PC-3 (cell line): Measurements from ENCODE around the gene ORC4. TPM values are rescaled to one million over a fixed set of nuclear protein-coding genes. Genes with fewer than 3 reads are reported as not detected.

ENCODE experiments used
- ATAC-seq: fragments of 200-7000 bp; cut with Tn5 transposase; 2 replicates; pipeline ENCODE4 v1.9.1; 2020; ENCODE audit warnings: mild to moderate bottlenecking, moderate library complexity
- BruUV-seq: library from RNA; stranded (reverse); fragments of 400-500 nt; replicated peaks from 2 replicates; lab custom pipeline; 2021; lab: Mats Ljungman, UMichigan
- CTCF ChIA-PET: fragments of 300-600 bp; sonication (Branson Sonifier 250); formaldehyde crosslinking; loops from one replicate; lab custom pipeline; 2022; ENCODE audit warnings: antibody characterized with exemption; lab: Charles Lee
- POLR2A ChIA-PET: fragments of 300-600 bp; sonication (Branson Sonifier 250); formaldehyde crosslinking; loops from one replicate; lab custom pipeline; 2022; ENCODE audit warnings: antibody characterized with exemption; ENCODE audit not compliant: unreplicated experiment; lab: Charles Lee
- DNase-seq: peaks from one replicate; pipeline ENCODE4 v3.0.0-alpha.2; 2015
- H2AFZ ChIP-seq: fragments of 300-600 bp; sonication (generic); 2 replicates; pipeline ENCODE4 v1.6.0; 2016; ENCODE audit warnings: antibody characterized with exemption, low read length
- H3F3A ChIP-seq: fragments of 300-600 bp; sonication (generic); one replicate; pipeline ENCODE4 v1.6.0; 2017; ENCODE audit warnings: antibody characterized with exemption, low read length, control low read depth, mild to moderate bottlenecking; ENCODE audit not compliant: unreplicated experiment
- H3K27ac ChIP-seq: fragments of 300-600 bp; sonication (generic); 2 replicates; pipeline ENCODE4 v1.5.1; 2016; ENCODE audit warnings: mild to moderate bottlenecking, low read length
- H3K27me3 ChIP-seq: fragments of 300-600 bp; sonication (generic); 2 replicates; pipeline ENCODE4 v1.6.1; 2016; ENCODE audit warnings: low read length, mixed read lengths
- H3K36me3 ChIP-seq: fragments of 300-600 bp; sonication (generic); 2 replicates; pipeline ENCODE4 v1.6.1; 2016; ENCODE audit warnings: low read depth, mixed run types, low read length, mixed read lengths
- H3K4me1 ChIP-seq: fragments of 300-600 bp; sonication (generic); 2 replicates; pipeline ENCODE4 v1.5.1; 2016; ENCODE audit warnings: low read length; ENCODE audit not compliant: insufficient read depth
- H3K4me2 ChIP-seq: fragments of 300-600 bp; sonication (generic); 2 replicates; pipeline ENCODE4 v1.6.0; 2016; ENCODE audit warnings: low read length
- H3K4me3 ChIP-seq: fragments of 300-600 bp; sonication (generic); 2 replicates; pipeline ENCODE4 v1.5.1; 2016; ENCODE audit warnings: mild to moderate bottlenecking, low read length, mixed read lengths
- H3K79me2 ChIP-seq: fragments of 300-600 bp; sonication (generic); 2 replicates; pipeline ENCODE4 v1.6.1; 2017; ENCODE audit warnings: low read length, mixed read lengths
- H3K9ac ChIP-seq: fragments of 300-600 bp; sonication (generic); 2 replicates; pipeline ENCODE4 v1.6.0; 2016; ENCODE audit warnings: mild to moderate bottlenecking, low read length
- H3K9me2 ChIP-seq: fragments of 300-600 bp; sonication (generic); replicated peaks from 2 replicates; pipeline ENCODE4 v1.6.1; 2016; ENCODE audit warnings: mixed run types, low read length, mixed read lengths
- H3K9me3 ChIP-seq: fragments of 300-600 bp; sonication (generic); 2 replicates; pipeline ENCODE4 v1.6.1; 2016; ENCODE audit warnings: low read length, mixed read lengths
- H4K20me1 ChIP-seq: fragments of 300-600 bp; sonication (generic); 2 replicates; pipeline ENCODE4 v1.6.1; 2016; ENCODE audit warnings: low read length, mixed read lengths
- CTCF ChIP-seq: fragments of 300-600 bp; sonication (generic); conservative IDR thresholded peaks from 2 replicates; pipeline ENCODE4 v1.5.1; 2017; ENCODE audit warnings: antibody characterized with exemption, low read depth, mild to moderate bottlenecking, low read length
- EZH2 ChIP-seq: fragments of 300-600 bp; sonication (generic); IDR thresholded peaks from one replicate; pipeline ENCODE4 v1.6.1; 2017; ENCODE audit warnings: antibody characterized with exemption, mild to moderate bottlenecking, low read length; ENCODE audit not compliant: unreplicated experiment
- EZH2phosphoT487 ChIP-seq: fragments of 300-600 bp; sonication (generic); IDR thresholded peaks from 2 replicates; pipeline ENCODE4 v1.6.1; 2018; ENCODE audit warnings: mild to moderate bottlenecking, antibody characterized with exemption, low read length, borderline replicate concordance
- intact Hi-C: fragments of 100-400 bp; cut with micrococcal nuclease; formaldehyde crosslinking; loops from 2 replicates; pipeline ENCODE4 v1.9.0; 2023
- total RNA-seq: library from RNA; depleted of rRNA; stranded (reverse); fragments of >200 nt; gene quantifications from 2 replicates; pipeline ENCODE4 v1.2.3, GENCODE V29; 2014

ORC4 gene
- total RNA-seq, 1 experiment from 2014 or later, result 65.9 TPM

GRCh38 chr2:147952118-147952517 lies 68.4 kb downstream of the ORC4 start:
- POLR2A ChIA-PET, result no interaction called here
- Histone ChIP-seq H3K79me2 (no peaks in the 10 kb centered on the region), H3K4me3 (no peak overlapping the region), H3K9ac (no peak overlapping the region), H3K36me3 (peaks cover 3% of the 10 kb centered on the region; the same call in 1 of the 2 replicates), H3K27me3 (no peaks in the 10 kb centered on the region), H3K27ac (no peak overlapping the region), H3K4me1 (no peaks in the 10 kb centered on the region), H3K9me3 (no peaks in the 10 kb centered on the region), H3F3A (no peaks in the 10 kb centered on the region), H3K9me2 (no peaks in the 10 kb centered on the region), H4K20me1 (no peaks in the 10 kb centered on the region), H2AFZ (no peak overlapping the region), H3K4me2 (no peak overlapping the region)
- TF ChIP-seq EZH2 (no peak), EZH2phosphoT487 (no peak), CTCF (no peak)
- BruUV-seq, result no TSS peak
- no peak for ATAC-seq
- DNase-seq, result no peak
- intact Hi-C loops, result no loop called here
- CTCF ChIA-PET, result no interaction called here

DNA sequence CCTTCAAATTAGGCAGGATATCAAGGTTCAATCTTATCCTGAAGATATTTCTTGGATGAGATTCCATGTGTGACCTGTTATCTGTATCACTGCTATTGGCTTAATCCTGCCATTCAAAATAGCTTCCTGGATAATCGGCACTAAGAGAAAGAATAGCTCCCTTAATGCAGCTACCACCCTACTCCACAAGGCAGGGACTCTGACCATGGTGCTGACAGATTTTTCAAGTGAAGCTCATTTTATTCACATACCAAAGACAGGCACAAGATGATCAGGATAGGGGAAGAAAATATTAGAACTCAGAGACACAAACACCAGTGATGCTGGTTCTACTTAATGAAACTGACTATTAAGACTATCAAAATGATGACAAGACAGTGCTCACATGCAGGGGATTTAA lies 74.9 kb downstream of the ORC4 start:
- Histone ChIP-seq H3K79me2 (no peaks in the 10 kb centered on the region), H2AFZ (no peak overlapping the region), H3K36me3 (peaks cover 5% of the 10 kb centered on the region; the same call in 1 of the 2 replicates), H3K4me2 (no peak overlapping the region), H4K20me1 (no peaks in the 10 kb centered on the region), H3F3A (no peaks in the 10 kb centered on the region), H3K9me2 (no peaks in the 10 kb centered on the region), H3K9ac (no peak overlapping the region), H3K4me1 (no peaks in the 10 kb centered on the region), H3K27ac (no peak overlapping the region), H3K4me3 (no peak overlapping the region), H3K9me3 (no peaks in the 10 kb centered on the region), H3K27me3 (no peaks in the 10 kb centered on the region)
- BruUV-seq, result no TSS peak
- no peak for TF ChIP-seq CTCF
- no peak for TF ChIP-seq EZH2
- TF ChIP-seq EZH2phosphoT487, result no peak
- CTCF ChIA-PET, result interaction anchor here (0.9 kb wide), 1 partner anchor 564 kb away, joined by 3 read pairs; no protein-coding TSS in a partner anchor
- DNase-seq (no peak), ATAC-seq (no peak)
- intact Hi-C loops, result no loop called here
- POLR2A ChIA-PET, result interaction anchor here (0.6 kb wide), 1 partner anchor 144 kb away, joined by 5 read pairs; no protein-coding TSS in a partner anchor

GRCh38 chr2:147939313-147939712 lies 81.2 kb downstream of the ORC4 start:
- TF ChIP-seq EZH2phosphoT487, result no peak
- no peak for TF ChIP-seq EZH2
- no peak for TF ChIP-seq CTCF
- no peak overlapping the region for H3K4me3 ChIP-seq
- no peaks in the 10 kb centered on the region for H4K20me1 ChIP-seq
- CTCF ChIA-PET, result no interaction called here
- no peaks in the 10 kb centered on the region for H3K27me3 ChIP-seq
- H3K4me1 ChIP-seq, result no peaks in the 10 kb centered on the region
- no TSS peak for BruUV-seq
- POLR2A ChIA-PET, result no interaction called here
- no peaks in the 10 kb centered on the region for H3K9me2 ChIP-seq
- H3K79me2 ChIP-seq, result no peaks in the 10 kb centered on the region
- H3F3A ChIP-seq, result no peaks in the 10 kb centered on the region
- DNase-seq (no peak), ATAC-seq (no peak)
- no peak overlapping the region for H3K4me2 ChIP-seq
- no peak overlapping the region for H3K27ac ChIP-seq
- H3K9me3 ChIP-seq, result no peaks in the 10 kb centered on the region
- intact Hi-C loops, result no loop called here
- no peak overlapping the region for H3K9ac ChIP-seq
- peaks cover 33% of the 10 kb centered on the region for H3K36me3 ChIP-seq
- H2AFZ ChIP-seq, result no peak overlapping the region
